ENCODE data around the gene HACL1.
"Not testable (repeated sequence)": the region's sequence is repeated elsewhere in the genome, so short reads cannot be mapped to it uniquely, and the experiment has no call there.

DNA sequence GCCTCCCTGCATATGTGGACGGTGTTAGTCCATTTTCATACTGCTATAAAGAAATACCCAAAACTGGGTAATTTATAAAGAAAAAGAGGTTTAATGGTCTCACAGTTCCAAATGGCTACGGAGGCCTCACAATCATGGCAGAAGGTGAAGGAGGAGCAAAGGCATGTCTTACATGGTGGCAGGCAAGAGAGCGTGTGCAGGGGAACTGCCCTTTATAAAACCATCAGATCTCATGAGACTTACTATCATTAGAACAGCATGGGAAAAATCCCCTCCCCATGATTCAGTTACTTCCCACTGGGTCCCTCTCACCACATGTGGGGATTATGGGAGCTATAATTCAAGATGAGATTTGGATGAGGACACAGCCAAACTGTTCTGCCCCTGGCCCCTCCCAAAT lies 1.4 kb upstream of the HACL1 start:
- TF ChIP-seq, protein P1, sequence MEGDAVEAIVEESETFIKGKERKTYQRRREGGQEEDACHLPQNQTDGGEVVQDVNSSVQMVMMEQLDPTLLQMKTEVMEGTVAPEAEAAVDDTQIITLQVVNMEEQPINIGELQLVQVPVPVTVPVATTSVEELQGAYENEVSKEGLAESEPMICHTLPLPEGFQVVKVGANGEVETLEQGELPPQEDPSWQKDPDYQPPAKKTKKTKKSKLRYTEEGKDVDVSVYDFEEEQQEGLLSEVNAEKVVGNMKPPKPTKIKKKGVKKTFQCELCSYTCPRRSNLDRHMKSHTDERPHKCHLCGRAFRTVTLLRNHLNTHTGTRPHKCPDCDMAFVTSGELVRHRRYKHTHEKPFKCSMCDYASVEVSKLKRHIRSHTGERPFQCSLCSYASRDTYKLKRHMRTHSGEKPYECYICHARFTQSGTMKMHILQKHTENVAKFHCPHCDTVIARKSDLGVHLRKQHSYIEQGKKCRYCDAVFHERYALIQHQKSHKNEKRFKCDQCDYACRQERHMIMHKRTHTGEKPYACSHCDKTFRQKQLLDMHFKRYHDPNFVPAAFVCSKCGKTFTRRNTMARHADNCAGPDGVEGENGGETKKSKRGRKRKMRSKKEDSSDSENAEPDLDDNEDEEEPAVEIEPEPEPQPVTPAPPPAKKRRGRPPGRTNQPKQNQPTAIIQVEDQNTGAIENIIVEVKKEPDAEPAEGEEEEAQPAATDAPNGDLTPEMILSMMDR (conservative IDR thresholded peaks at IDR 0.05; ENCODE audit: low read depth, low read length): not testable (repeated sequence)
- TF ChIP-seq EZH2 (IDR thresholded peaks at IDR 0.05; ENCODE audit: low read length, unreplicated experiment): not testable (repeated sequence)
